MCF 10A (cell line): ENCODE results near the gene COMMD1. TPM values are rescaled to one million over a fixed set of nuclear protein-coding genes. Genes with fewer than 3 reads are reported as not detected.

ENCODE experiments used
- BruUV-seq: library from RNA; stranded (reverse); fragments of 400-500 nt; replicated peaks from 2 replicates; lab custom pipeline; 2021; lab: Mats Ljungman, UMichigan
- CTCF ChIA-PET: fragments of 300-600 bp; sonication (Branson Sonifier 250); formaldehyde crosslinking; extraction: SDS; loops from one replicate; lab custom pipeline; 2021; ENCODE audit warnings: antibody characterized with exemption, inconsistent platforms; lab: Yijun Ruan, JAX
- POLR2A ChIA-PET: fragments of 300-600, 350-650 bp; sonication (Branson Sonifier 250); formaldehyde crosslinking; extraction: SDS; loops from one replicate; lab custom pipeline; 2020; ENCODE audit warnings: antibody characterized with exemption, inconsistent platforms; lab: Yijun Ruan, JAX
- DNase-seq: peaks from one replicate; pipeline ENCODE4 v3.0.0-alpha.2; 2018; ENCODE audit not compliant: unreplicated experiment
- H3K27ac Mint-ChIP-seq: one replicate; pipeline ENCODE4 v1.8.0; 2022; ENCODE audit warnings: mild to moderate bottlenecking, low read depth, mixed read lengths; ENCODE audit not compliant: unreplicated experiment
- H3K27me3 Mint-ChIP-seq: one replicate; pipeline ENCODE4 v1.8.0; 2022; ENCODE audit warnings: mixed read lengths; ENCODE audit not compliant: insufficient read depth, unreplicated experiment
- H3K36me3 Mint-ChIP-seq: one replicate; pipeline ENCODE4 v1.8.0; 2022; ENCODE audit warnings: mild to moderate bottlenecking, moderate library complexity, mixed read lengths; ENCODE audit not compliant: insufficient read depth, unreplicated experiment
- H3K4me1 Mint-ChIP-seq: one replicate; pipeline ENCODE4 v1.8.0; 2022; ENCODE audit warnings: mixed read lengths; ENCODE audit not compliant: insufficient read depth, unreplicated experiment
- H3K4me3 Mint-ChIP-seq: one replicate; pipeline ENCODE4 v1.8.0; 2022; ENCODE audit warnings: mild to moderate bottlenecking, moderate library complexity, mixed read lengths; ENCODE audit not compliant: unreplicated experiment
- H3K9me3 Mint-ChIP-seq: one replicate; pipeline ENCODE4 v1.8.0; 2022; ENCODE audit warnings: mixed read lengths; ENCODE audit not compliant: unreplicated experiment
- CTCF ChIP-seq: fragments of 200-600 bp; IDR thresholded peaks from one replicate; pipeline ENCODE4 v1.8.0; 2022; ENCODE audit warnings: antibody characterized with exemption, mild to moderate bottlenecking; ENCODE audit not compliant: unreplicated experiment
- intact Hi-C: fragments of 100-400 bp; cut with micrococcal nuclease; formaldehyde crosslinking; loops from 2 replicates; pipeline ENCODE4 v1.14.1; 2022
- total RNA-seq: library from RNA; stranded (reverse); gene quantifications from 2 replicates; pipeline ENCODE4 v1.2.3, GENCODE V29; 2022

COMMD1 gene
- total RNA-seq, 1 experiment from 2014 or later = 33.8 TPM

GRCh38 chr2:62102402-62102920, 197.0 kb downstream of the COMMD1 start:
- POLR2A ChIA-PET = interaction anchor here (0.7 kb wide), 1 partner anchor 9 kb away, joined by 3 read pairs; no protein-coding TSS in a partner anchor
- CTCF ChIA-PET = interaction anchor here (0.7 kb wide), 1 partner anchor 10 kb away, joined by 3 read pairs; no protein-coding TSS in a partner anchor
- Mint-ChIP-seq H3K36me3 (no peaks in the 10 kb centered on the region), H3K9me3 (no peaks in the 10 kb centered on the region), H3K4me1 (no peaks in the 10 kb centered on the region), H3K27ac (no peak overlapping the region), H3K4me3 (no peak overlapping the region), H3K27me3 (no peaks in the 10 kb centered on the region)
- DNase-seq = no peak
- BruUV-seq = no TSS peak
- intact Hi-C loops = no loop called here
- no peak for TF ChIP-seq CTCF

GRCh38 chr2:62109554-62109953, 204.1 kb downstream of the COMMD1 start:
- peaks cover 15% of the 10 kb centered on the region for H3K4me1 Mint-ChIP-seq
- H3K27ac Mint-ChIP-seq = no peak overlapping the region
- ChIA-PET CTCF (interaction anchor here (0.5 kb wide), 1 partner anchor 217 kb away, joined by 3 read pairs; no protein-coding TSS in a partner anchor), POLR2A (no interaction called here)
- intact Hi-C loops = no loop called here
- no peaks in the 10 kb centered on the region for H3K27me3 Mint-ChIP-seq
- no peak for TF ChIP-seq CTCF
- DNase-seq = no peak
- H3K4me3 Mint-ChIP-seq = no peak overlapping the region
- H3K36me3 Mint-ChIP-seq = no peaks in the 10 kb centered on the region
- no TSS peak for BruUV-seq
- no peaks in the 10 kb centered on the region for H3K9me3 Mint-ChIP-seq

GRCh38 chr2:62110415-62111025, 205.0 kb downstream of the COMMD1 start:
- intact Hi-C loops = no loop called here
- no peak for TF ChIP-seq CTCF
- no peak overlapping the region for H3K4me3 Mint-ChIP-seq
- DNase-seq = no peak
- CTCF ChIA-PET = interaction anchor here (0.7 kb wide), 1 partner anchor 17 kb away, joined by 4 read pairs; no protein-coding TSS in a partner anchor
- POLR2A ChIA-PET = no interaction called here
- peaks cover 15% of the 10 kb centered on the region for H3K4me1 Mint-ChIP-seq
- no peak overlapping the region for H3K27ac Mint-ChIP-seq
- H3K36me3 Mint-ChIP-seq = no peaks in the 10 kb centered on the region
- H3K27me3 Mint-ChIP-seq = no peaks in the 10 kb centered on the region
- BruUV-seq = no TSS peak
- H3K9me3 Mint-ChIP-seq = no peaks in the 10 kb centered on the region

- no peaks in the 10 kb centered on the region for H3K9me3 Mint-ChIP-seq
- H3K27ac Mint-ChIP-seq = peak overlapping the region; percentile 29
Measured at GRCh38 chr2:62112179-62112578, 206.7 kb downstream of the COMMD1 start.

More at GRCh38 chr2:62112179-62112578, 206.7 kb downstream of the COMMD1 start:
- peak; percentile 49 for DNase-seq
- Mint-ChIP-seq H3K27me3 (no peaks in the 10 kb centered on the region), H3K4me1 (peaks cover 15% of the 10 kb centered on the region), H3K36me3 (no peaks in the 10 kb centered on the region), H3K4me3 (no peak overlapping the region)
- POLR2A ChIA-PET = interaction anchor here (0.6 to 1.0 kb wide), 2 partner anchors 9 to 11 kb away, joined by 3 read pairs; no protein-coding TSS in a partner anchor
- BruUV-seq = no TSS peak
- CTCF ChIA-PET = interaction anchor here (0.5 to 1.0 kb wide), 2 partner anchors 10 to 42 kb away, joined by 3 read pairs; no protein-coding TSS in a partner anchor
- intact Hi-C loops = no loop called here
- TF ChIP-seq CTCF = no peak
